ENCODE results near the gene KRTAP12-2.
"Not testable (repeated sequence)": the region's sequence is repeated elsewhere in the genome, so short reads cannot be mapped to it uniquely, and the experiment has no call there.

The KRTAP12-2 gene

GRCh38 chr21:44649521-44650100, 17.1 kb downstream of the KRTAP12-2 start:
- DNase-seq = no peak

GRCh38 chr21:44648557-44649311, 18.0 kb downstream of the KRTAP12-2 start:
- DNase-seq = no peak

- DNase-seq = no peak
Observed at GRCh38 chr21:44647222-44647552, 19.5 kb downstream of the KRTAP12-2 start.

- not testable (repeated sequence) for DNase-seq
Observed at GRCh38 chr21:44646366-44647221, 20.1 kb downstream of the KRTAP12-2 start, which contains the start of gene KRTAP10-11. Gene KRTAP10-11, plus strand, starts transcription at chr21:44646414. Its CDS starts 45 bp downstream, at chr21:44646459.

- DNase-seq = no peak
Observed at GRCh38 chr21:44644878-44645277, 21.8 kb downstream of the KRTAP12-2 start.

GRCh38 chr21:44643741-44644310, 22.9 kb downstream of the KRTAP12-2 start:
- no peak for DNase-seq

- no peak for DNase-seq
Observed at GRCh38 chr21:44640761-44641160, 26.0 kb downstream of the KRTAP12-2 start.

- DNase-seq = no peak
Observed at GRCh38 chr21:44639331-44639655, 27.4 kb downstream of the KRTAP12-2 start.

- DNase-seq = not testable (repeated sequence)
Observed at GRCh38 chr21:44638506-44639330, 28.0 kb downstream of the KRTAP12-2 start.

- DNase-seq = not testable (repeated sequence)
Observed at GRCh38 chr21:44637851-44638348, 28.8 kb downstream of the KRTAP12-2 start.

GRCh38 chr21:44637018-44637850, 29.5 kb downstream of the KRTAP12-2 start, which contains the start of gene KRTAP10-10:
Gene KRTAP10-10, plus strand, starts transcription at chr21:44637356. Its CDS starts 62 bp downstream, at chr21:44637418.
- DNase-seq = no peak

- DNase-seq = no peak
Observed at GRCh38 chr21:44636209-44637017, 30.3 kb downstream of the KRTAP12-2 start.

GRCh38 chr21:44632067-44632466, 34.7 kb downstream of the KRTAP12-2 start:
- DNase-seq = no peak

GRCh38 chr21:44630440-44630839, 36.3 kb downstream of the KRTAP12-2 start:
- no peak for DNase-seq

- no peak for DNase-seq
Observed at GRCh38 chr21:44628707-44629391, 37.9 kb downstream of the KRTAP12-2 start.

GRCh38 chr21:44627831-44628233, 38.9 kb downstream of the KRTAP12-2 start:
- not testable (repeated sequence) for DNase-seq

GRCh38 chr21:44627181-44627822, 39.4 kb downstream of the KRTAP12-2 start:
- DNase-seq = not testable (repeated sequence)

GRCh38 chr21:44626673-44627143, 40.0 kb downstream of the KRTAP12-2 start, which contains the start of gene KRTAP10-9:
Gene KRTAP10-9, plus strand, starts transcription at chr21:44627093. Its CDS starts 79 bp downstream, at chr21:44627172.
- DNase-seq = no peak

GRCh38 chr21:44626262-44626661, 40.5 kb downstream of the KRTAP12-2 start:
- DNase-seq = no peak

Measured in T1000 (cell line).